ENCODE measurements around the gene PTK6. TPM values are rescaled to one million over a fixed set of nuclear protein-coding genes. Genes with fewer than 3 reads are reported as not detected.

Gene PTK6
- total and polyA plus RNA-seq, 2 of the 13 experiments (the other 11 are each of a cell fraction or from before 2014, with no cell fraction given) = 0.08 TPM; not detected in 1

- Histone ChIP-seq H3K27me3 (ENCODE audit: control insufficient read depth in 1 of 2, insufficient read depth in 2 of 2, low read length in 2 of 2) (peaks cover 32 to 66% of the 10 kb centered on the region in 2 experiments), H3K4me1 (ENCODE audit: insufficient read depth, low read length) (peaks cover 18% of the 10 kb centered on the region), H3K9ac (ENCODE audit: insufficient read depth, low read depth, low read length) (no peak overlapping the region), H3K4me3 (replicated peaks in 1 of 3; ENCODE audit: insufficient read depth in 1 of 3, low read depth in 2 of 3, low read length in 3 of 3) (no peak overlapping the region), H3K36me3 (replicated peaks in 1 of 2; ENCODE audit: control insufficient read depth in 1 of 2, insufficient read depth in 2 of 2, low read length in 2 of 2) (no peaks in the 10 kb centered on the region), H3K9me3 (ENCODE audit: low read length) (no peaks in the 10 kb centered on the region), H3K79me2 (ENCODE audit: insufficient read depth, low read length) (no peaks in the 10 kb centered on the region), H2AFZ (ENCODE audit: low read length) (no peak overlapping the region), H3K27ac (ENCODE audit: extremely low read length, insufficient read depth, low read length) (no peak overlapping the region), H3K4me2 (ENCODE audit: low read depth, low read length) (no peak overlapping the region), H4K20me1 (ENCODE audit: insufficient read depth, low read length) (peaks cover 4% of the 10 kb centered on the region; the same call in 1 of the 2 replicates)
- DNase-seq (ENCODE audit: low spot score) = no peak
- peak; percentile 35 for ATAC-seq
- in situ Hi-C loops (cut with HindIII; ENCODE audit: extremely low pct_ligation_motif_present, low pct_unique_long_range_greater_than_20kb) (no loop called here), intact Hi-C loops (cut with micrococcal nuclease; ENCODE audit: unreplicated experiment) (loop anchor here (10.0 kb wide), 1 partner anchor 125 kb away; the partner anchor contains the start of genes RTEL1 and STMN3)
- FAIRE-seq = no peak
- ChIA-PET POLR2A (no interaction called here), CTCF (ENCODE audit: low intra/inter-chr PET ratio, low total read pairs) (no interaction called here)
- TF ChIP-seq PAWR (CRISPR knock-in tag; IDR thresholded peaks at IDR 0.05; ENCODE audit: borderline replicate concordance) (no peak), CREM (IDR thresholded peaks at IDR 0.05) (no peak), CREM (CRISPR knock-in tag; IDR thresholded peaks at IDR 0.05) (0 out of 2 replicates have a peak, but pooled peaks have one; percentile 19)
- WGBS (ENCODE audit: low lambda C conversion rate) = 47% methylated on average over 31 of the region's 39 CpGs
- BruUV-seq (replicated peaks) = no TSS peak
Observed at GRCh38 chr20:63529861-63530787, 7.1 kb downstream of the PTK6 start.

GRCh38 chr20:63529180-63529860 is 7.9 kb downstream of the PTK6 start:
- no peaks in the 10 kb centered on the region for H3K36me3 ChIP-seq (replicated peaks in 1 of 2; ENCODE audit: control insufficient read depth in 1 of 2, insufficient read depth in 2 of 2, low read length in 2 of 2)
- no peak for DNase-seq (ENCODE audit: low spot score)
- WGBS (ENCODE audit: low lambda C conversion rate) = 26% methylated on average over 19 of the region's 27 CpGs
- H3K4me3 ChIP-seq (replicated peaks in 1 of 3; ENCODE audit: insufficient read depth in 1 of 3, low read depth in 2 of 3, low read length in 3 of 3) = no peak overlapping the region
- H3K79me2 ChIP-seq (ENCODE audit: insufficient read depth, low read length) = no peaks in the 10 kb centered on the region
- FAIRE-seq = no peak
- no peak overlapping the region for H2AFZ ChIP-seq (ENCODE audit: low read length)
- no peaks in the 10 kb centered on the region for H3K9me3 ChIP-seq (ENCODE audit: low read length)
- no TSS peak for BruUV-seq (replicated peaks)
- peaks cover 10% of the 10 kb centered on the region; the same call in 1 of the 2 replicates for H3K4me1 ChIP-seq (ENCODE audit: insufficient read depth, low read length)
- H3K27ac ChIP-seq (ENCODE audit: extremely low read length, insufficient read depth, low read length) = no peak overlapping the region
- ChIA-PET CTCF (ENCODE audit: low intra/inter-chr PET ratio, low total read pairs) (no interaction called here), POLR2A (interaction anchor here (0.6 to 1.0 kb wide), 2 partner anchors 8 to 124 kb away, joined by 3 to 4 read pairs; partner anchors contain the start of genes PTK6 and STMN3)
- in situ Hi-C loops (cut with HindIII; ENCODE audit: extremely low pct_ligation_motif_present, low pct_unique_long_range_greater_than_20kb) (no loop called here), intact Hi-C loops (cut with micrococcal nuclease; ENCODE audit: unreplicated experiment) (no loop called here)
- H4K20me1 ChIP-seq (ENCODE audit: insufficient read depth, low read length) = peaks cover 4% of the 10 kb centered on the region; the same call in 1 of the 2 replicates
- no peak overlapping the region for H3K9ac ChIP-seq (ENCODE audit: insufficient read depth, low read depth, low read length)
- peak; percentile 53 for ATAC-seq
- peaks cover 26 to 58% of the 10 kb centered on the region in 2 experiments; a peak in 4 of 5 replicates for H3K27me3 ChIP-seq (ENCODE audit: control insufficient read depth in 1 of 2, insufficient read depth in 2 of 2, low read length in 2 of 2)
- H3K4me2 ChIP-seq (ENCODE audit: low read depth, low read length) = no peak overlapping the region
- TF ChIP-seq, protein P1, sequence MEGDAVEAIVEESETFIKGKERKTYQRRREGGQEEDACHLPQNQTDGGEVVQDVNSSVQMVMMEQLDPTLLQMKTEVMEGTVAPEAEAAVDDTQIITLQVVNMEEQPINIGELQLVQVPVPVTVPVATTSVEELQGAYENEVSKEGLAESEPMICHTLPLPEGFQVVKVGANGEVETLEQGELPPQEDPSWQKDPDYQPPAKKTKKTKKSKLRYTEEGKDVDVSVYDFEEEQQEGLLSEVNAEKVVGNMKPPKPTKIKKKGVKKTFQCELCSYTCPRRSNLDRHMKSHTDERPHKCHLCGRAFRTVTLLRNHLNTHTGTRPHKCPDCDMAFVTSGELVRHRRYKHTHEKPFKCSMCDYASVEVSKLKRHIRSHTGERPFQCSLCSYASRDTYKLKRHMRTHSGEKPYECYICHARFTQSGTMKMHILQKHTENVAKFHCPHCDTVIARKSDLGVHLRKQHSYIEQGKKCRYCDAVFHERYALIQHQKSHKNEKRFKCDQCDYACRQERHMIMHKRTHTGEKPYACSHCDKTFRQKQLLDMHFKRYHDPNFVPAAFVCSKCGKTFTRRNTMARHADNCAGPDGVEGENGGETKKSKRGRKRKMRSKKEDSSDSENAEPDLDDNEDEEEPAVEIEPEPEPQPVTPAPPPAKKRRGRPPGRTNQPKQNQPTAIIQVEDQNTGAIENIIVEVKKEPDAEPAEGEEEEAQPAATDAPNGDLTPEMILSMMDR (CRISPR knock-in tag; IDR thresholded peaks at IDR 0.05) = peak; percentile 12; the same call in 1 of the 2 replicates
- TF ChIP-seq ZSCAN20 (CRISPR knock-in tag; IDR thresholded peaks at IDR 0.05; ENCODE audit: borderline replicate concordance) = no peak
- 0 out of 2 replicates have a peak, but pooled peaks have one; percentile 38 for TF ChIP-seq ZNF446 (CRISPR knock-in tag; IDR thresholded peaks at IDR 0.05)
- TF ChIP-seq EED (CRISPR knock-in tag; IDR thresholded peaks at IDR 0.05) = 0 out of 2 replicates have a peak, but pooled peaks have one; percentile 35
- TF ChIP-seq FOXC1 (CRISPR knock-in tag; IDR thresholded peaks at IDR 0.05; ENCODE audit: borderline replicate concordance) = peak; percentile 57; the same call in 1 of the 2 replicates
- TF ChIP-seq, protein P2, sequence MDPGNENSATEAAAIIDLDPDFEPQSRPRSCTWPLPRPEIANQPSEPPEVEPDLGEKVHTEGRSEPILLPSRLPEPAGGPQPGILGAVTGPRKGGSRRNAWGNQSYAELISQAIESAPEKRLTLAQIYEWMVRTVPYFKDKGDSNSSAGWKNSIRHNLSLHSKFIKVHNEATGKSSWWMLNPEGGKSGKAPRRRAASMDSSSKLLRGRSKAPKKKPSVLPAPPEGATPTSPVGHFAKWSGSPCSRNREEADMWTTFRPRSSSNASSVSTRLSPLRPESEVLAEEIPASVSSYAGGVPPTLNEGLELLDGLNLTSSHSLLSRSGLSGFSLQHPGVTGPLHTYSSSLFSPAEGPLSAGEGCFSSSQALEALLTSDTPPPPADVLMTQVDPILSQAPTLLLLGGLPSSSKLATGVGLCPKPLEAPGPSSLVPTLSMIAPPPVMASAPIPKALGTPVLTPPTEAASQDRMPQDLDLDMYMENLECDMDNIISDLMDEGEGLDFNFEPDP (CRISPR knock-in tag; conservative IDR thresholded peaks at IDR 0.05) = 0 out of 2 replicates have a peak, but pooled peaks have one; percentile 76
- no peak for TF ChIP-seq ATRX (CRISPR knock-in tag; IDR thresholded peaks at IDR 0.05; ENCODE audit: borderline replicate concordance)

Data from HepG2 (cell line).